H1 (cell line): Measurements from ENCODE around the gene THBS1. TPM values are rescaled to one million over a fixed set of nuclear protein-coding genes. Genes with fewer than 3 reads are reported as not detected.

Experiments used
- CTCF ChIA-PET: fragments of 300-600 bp; sonication (Branson Sonifier 250); formaldehyde crosslinking; loops from one replicate; lab custom pipeline; 2021; ENCODE audit not compliant: partially characterized antibody; lab: Charles Lee
- POLR2A ChIA-PET: fragments of 300-600 bp; sonication (Branson Sonifier 250); formaldehyde crosslinking; loops from one replicate; lab custom pipeline; 2021; ENCODE audit warnings: inconsistent platforms; ENCODE audit not compliant: partially characterized antibody; lab: Charles Lee
- DNase-seq, 2 experiments: peaks; one replicate each; pipeline versions ENCODE4 v3.0.0 to v3.0.0-alpha.2; 2010 to 2022; ENCODE audit warnings: low spot score in 2 of 2, low read depth in 1 of 2, mixed read lengths in 1 of 2
- FAIRE-seq: peaks from 2 replicates; lab custom pipeline; 2011; peaks lifted over from hg19 to GRCh38; lab: Jason Lieb, UNC
- H2AFZ ChIP-seq: 2 replicates; pipeline ENCODE4 v1.8.1; 2012; ENCODE audit warnings: low read length, inconsistent platforms
- H2AK5ac ChIP-seq: 2 replicates; pipeline ENCODE4 v1.6.1; 2013; ENCODE audit warnings: low read depth, low read length
- H2BK120ac ChIP-seq: replicated peaks from 2 replicates; pipeline ENCODE3; 2013; ENCODE audit warnings: low read depth, low read length, inconsistent platforms
- H2BK12ac ChIP-seq: 2 replicates; pipeline ENCODE4 v1.6.1; 2013; ENCODE audit warnings: low read depth, low read length
- H2BK15ac ChIP-seq: 2 replicates; pipeline ENCODE4 v1.6.1; 2013; ENCODE audit warnings: low read length
- H2BK20ac ChIP-seq: 2 replicates; pipeline ENCODE4 v1.6.1; 2013; ENCODE audit warnings: low read length
- H2BK5ac ChIP-seq: 2 replicates; pipeline ENCODE4 v1.6.1; 2013; ENCODE audit warnings: low read depth, low read length
- H3K14ac ChIP-seq: 2 replicates; pipeline ENCODE4 v1.6.1; 2013; ENCODE audit warnings: inconsistent platforms; ENCODE audit not compliant: insufficient read length
- H3K18ac ChIP-seq: 2 replicates; pipeline ENCODE4 v1.6.1; 2013; ENCODE audit warnings: low read length; ENCODE audit errors: extremely low read depth
- H3K23ac ChIP-seq: 2 replicates; pipeline ENCODE4 v1.6.1; 2013; ENCODE audit warnings: inconsistent platforms; ENCODE audit not compliant: insufficient read length
- H3K23me2 ChIP-seq: 2 replicates; pipeline ENCODE4 v1.6.1; 2013; ENCODE audit warnings: low read depth, low read length
- H3K27ac ChIP-seq: 2 replicates; pipeline ENCODE4 v1.6.1; 2011; ENCODE audit warnings: low read depth, low read length, inconsistent platforms
- H3K27me3 ChIP-seq, 4 experiments: replicated peaks in 1 of 4; 1 replicate in 1 of 4; 2 replicates in 3 of 4; pipeline versions ENCODE4 v1.6.1 to v1.8.1; 2011 to 2013; ENCODE audit warnings: low read length in 3 of 4, mild to moderate bottlenecking in 3 of 4, inconsistent platforms in 2 of 4, mixed read lengths in 2 of 4, moderate library complexity in 1 of 4; ENCODE audit not compliant: control insufficient read depth in 3 of 4, insufficient read depth in 3 of 4; ENCODE audit errors: extremely low read depth in 1 of 4
- H3K36me3 ChIP-seq, 4 experiments: 2 replicates each; pipeline versions ENCODE4 v1.6.1 to v1.8.1; 2011 to 2013; ENCODE audit warnings: mild to moderate bottlenecking in 4 of 4, low read length in 3 of 4, moderate library complexity in 2 of 4, control low read depth in 1 of 4, inconsistent platforms in 1 of 4; ENCODE audit not compliant: insufficient read depth in 4 of 4, control insufficient read depth in 2 of 4
- H3K4ac ChIP-seq: replicated peaks from 2 replicates; pipeline ENCODE3; 2013; ENCODE audit warnings: low read length, low read depth, mixed read lengths, inconsistent platforms; ENCODE audit not compliant: insufficient read length
- H3K4me1 ChIP-seq, 4 experiments: replicated peaks in 1 of 4; 1 replicate in 1 of 4; 2 replicates in 3 of 4; pipeline versions ENCODE4 v1.6.1 to v1.8.1; 2011 to 2013; ENCODE audit warnings: low read length in 3 of 4, inconsistent platforms in 2 of 4, mixed read lengths in 1 of 4; ENCODE audit not compliant: insufficient read depth in 4 of 4, control insufficient read depth in 3 of 4
- H3K4me2 ChIP-seq, 2 experiments: 2 replicates each; pipeline versions ENCODE4 v1.6.1 to v1.8.1; 2011 to 2013; ENCODE audit warnings: low read depth in 2 of 2, low read length in 2 of 2, control low read depth in 1 of 2, inconsistent platforms in 1 of 2, mild to moderate bottlenecking in 1 of 2; ENCODE audit not compliant: insufficient read depth in 1 of 2
- H3K4me3 ChIP-seq, 4 experiments: fragments of 200-600, 300-600 bp in 1 of 4; sonication (generic), shearing (Covaris generic), sonication (Bioruptor Twin) in 1 of 4; 2 replicates each; pipeline versions ENCODE4 v1.5.1 to v1.8.1; 2011 to 2016; ENCODE audit warnings: low read length in 4 of 4, low read depth in 3 of 4, control low read depth in 2 of 4, inconsistent platforms in 2 of 4, mild to moderate bottlenecking in 2 of 4, mixed read lengths in 1 of 4, moderate library complexity in 1 of 4; ENCODE audit not compliant: insufficient read depth in 2 of 4; ENCODE audit errors: extremely low read depth in 1 of 4
- H3K56ac ChIP-seq: replicated peaks from 2 replicates; pipeline ENCODE3; 2013; ENCODE audit warnings: low read depth, mild to moderate bottlenecking, mixed read lengths, low read length, inconsistent platforms; ENCODE audit not compliant: insufficient read length
- H3K79me1 ChIP-seq: 2 replicates; pipeline ENCODE4 v1.6.1; 2013; ENCODE audit warnings: low read depth, low read length, control low read depth
- H3K79me2 ChIP-seq, 2 experiments: 2 replicates each; pipeline versions ENCODE4 v1.6.1 to v1.8.1; 2012 to 2013; ENCODE audit warnings: low read length in 2 of 2, mild to moderate bottlenecking in 2 of 2, inconsistent platforms in 1 of 2; ENCODE audit not compliant: insufficient read depth in 2 of 2, control insufficient read depth in 1 of 2
- H3K9ac ChIP-seq, 4 experiments: replicated peaks in 1 of 4; 1 replicate in 1 of 4; 2 replicates in 3 of 4; pipeline versions ENCODE4 v1.6.1 to v1.8.1; 2011 to 2013; ENCODE audit warnings: low read depth in 3 of 4, low read length in 3 of 4, control low read depth in 2 of 4, mild to moderate bottlenecking in 2 of 4, moderate library complexity in 2 of 4, inconsistent platforms in 1 of 4; ENCODE audit errors: extremely low read depth in 1 of 4
- H3K9me3 ChIP-seq, 2 experiments: 2 replicates each; pipeline versions ENCODE4 v1.6.1 to v1.8.1; 2012 to 2013; ENCODE audit warnings: mild to moderate bottlenecking in 2 of 2, moderate library complexity in 2 of 2, control low read depth in 1 of 2, inconsistent platforms in 1 of 2, low read depth in 1 of 2, low read length in 1 of 2, mixed read lengths in 1 of 2; ENCODE audit not compliant: insufficient read depth in 2 of 2
- H4K20me1 ChIP-seq, 2 experiments: replicated peaks in 1 of 2; 2 replicates each; pipeline versions ENCODE3 to v1.8.1; 2011 to 2013; ENCODE audit warnings: inconsistent platforms in 2 of 2, low read length in 2 of 2, mild to moderate bottlenecking in 1 of 2; ENCODE audit not compliant: insufficient read depth in 2 of 2, control insufficient read depth in 1 of 2
- H4K5ac ChIP-seq: 2 replicates; pipeline ENCODE4 v1.6.1; 2013; ENCODE audit warnings: low read length, low read depth, mixed read lengths, inconsistent platforms; ENCODE audit not compliant: insufficient read length
- H4K8ac ChIP-seq: 2 replicates; pipeline ENCODE4 v1.8.0; 2013; ENCODE audit warnings: mild to moderate bottlenecking, moderate library complexity, low read length, inconsistent platforms; ENCODE audit not compliant: insufficient read depth; ENCODE audit errors: extremely low read depth
- H4K91ac ChIP-seq: replicated peaks from 2 replicates; pipeline ENCODE3; 2013; ENCODE audit warnings: low read length, mixed read lengths, inconsistent platforms; ENCODE audit not compliant: insufficient read length
- KDM1A ChIP-seq: fragments of 200-600, 300-600 bp; sonication (generic); IDR thresholded peaks from 2 replicates; pipeline ENCODE4 v1.7.1; 2016; ENCODE audit warnings: mild to moderate bottlenecking, low read length, borderline replicate concordance
- MAFK ChIP-seq: IDR thresholded peaks from 2 replicates; pipeline ENCODE4 v1.6.1; 2012; ENCODE audit warnings: low read depth, mild to moderate bottlenecking, improper control_type of control experiment, low read length
- POLR2A ChIP-seq, 2 experiments: IDR thresholded peaks; 1 replicate in 1 of 2; 2 replicates in 1 of 2; pipeline ENCODE4 v1.6.1; 2011; ENCODE audit warnings: low read depth in 2 of 2, low read length in 2 of 2, mild to moderate bottlenecking in 2 of 2; ENCODE audit errors: control extremely low read depth in 1 of 2
- RXRA ChIP-seq: IDR thresholded peaks from 2 replicates; pipeline ENCODE4 v1.6.1; 2011; ENCODE audit warnings: low read depth, mild to moderate bottlenecking, low read length, moderate library complexity; ENCODE audit not compliant: insufficient read depth
- SP1 ChIP-seq: IDR thresholded peaks from 2 replicates; pipeline ENCODE4 v1.6.1; 2011; ENCODE audit warnings: low read depth, low read length
- YY1 ChIP-seq: IDR thresholded peaks from 2 replicates; pipeline ENCODE4 v1.6.1; 2011; ENCODE audit warnings: low read depth, mild to moderate bottlenecking, low read length
- ZNF274 ChIP-seq: IDR thresholded peaks from 2 replicates; pipeline ENCODE4 v1.7.0; 2012; ENCODE audit warnings: low read length, borderline replicate concordance; ENCODE audit errors: extremely low read depth
- whole genome bisulfite sequencing, 2 experiments: shearing (Covaris generic) in 1 of 2; methylation state at CpG; one replicate each; pipeline versions ENCODE4 v1.1.6 to v1.1.7; 2013 to 2015; ENCODE audit warnings: low lambda C conversion rate in 2 of 2, mixed read lengths in 2 of 2, inconsistent platforms in 1 of 2, low coverage in 1 of 2, missing lambda C conversion rate in 1 of 2; ENCODE audit not compliant: insufficient replicate concordance in 2 of 2, insufficient coverage in 1 of 2, insufficient read length in 1 of 2; ENCODE audit errors: extremely low coverage in 1 of 2, missing lambda C conversion rate in 1 of 2; 5-methylcytosine and 5-hydroxymethylcytosine counted together
- polyA plus RNA-seq, 7 experiments: library from polyadenylated mRNA; depleted of rRNA in 3 of 7; stranded (reverse) in 5 of 7; unstranded in 2 of 7; fragments of >200 nt in 5 of 7; fragments of 200-250 nt in 2 of 7; gene quantifications; 1 replicate in 5 of 7; 2 replicates in 1 of 7; 4 replicates in 1 of 7; pipeline versions ENCODE4 v1.2.1 to v1.2.3, GENCODE V29; 2011 to 2013; ENCODE audit warnings: missing spikeins in 2 of 7, mixed read lengths in 2 of 7
- total RNA-seq: library from RNA; stranded (reverse); fragmentation: NEBNext Ultra II Directional; extraction: Animal tissue kit (Norgen Biotek cat#: 25700); gene quantifications from 2 replicates; pipeline ENCODE4 v1.2.1, GENCODE V29; 2021
- TF ChIP-seq, protein P1 (sequence below): IDR thresholded peaks from 2 replicates; pipeline ENCODE4 v1.6.1; 2012; ENCODE audit warnings: inconsistent platforms
- TF ChIP-seq, protein P2 (sequence below): IDR thresholded peaks from 2 replicates; pipeline ENCODE4 v1.6.1; 2011; ENCODE audit warnings: low read length, improper control_type of control experiment

THBS1 gene
- total and polyA plus RNA-seq, 2 of the 8 experiments (the other 6 are each of a cell fraction or from before 2014, with no cell fraction given) = 10.3 to 63.3 TPM

DNA sequence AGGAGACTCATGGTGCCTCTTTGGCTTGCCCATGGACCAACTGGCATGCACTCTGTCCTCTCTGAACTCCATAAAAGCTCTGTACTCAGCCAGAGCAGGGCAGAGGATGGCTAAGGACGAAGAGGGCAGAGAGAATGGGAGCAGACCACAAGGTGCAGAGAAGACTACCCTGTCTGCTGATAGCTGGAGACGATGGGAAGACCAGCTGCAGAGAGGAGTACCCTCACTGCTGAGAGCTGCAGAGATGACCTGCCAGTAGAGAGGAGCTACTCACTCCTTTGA is 65.0 kb downstream of the THBS1 start:
- Histone ChIP-seq H3K18ac (no peak overlapping the region), H2BK12ac (no peak overlapping the region), H3K9me3 (no peaks in the 10 kb centered on the region), H3K27me3 (no peaks in the 10 kb centered on the region), H3K56ac (no peak overlapping the region), H3K27ac (no peak overlapping the region), H3K9ac (no peak overlapping the region), H2AFZ (no peak overlapping the region), H3K4me1 (peaks cover 0 to 7% (median 3%) of the 10 kb centered on the region in 4 experiments; a peak in 4 of 7 replicates), H2BK5ac (no peak overlapping the region), H4K91ac (no peak overlapping the region), H2AK5ac (no peak overlapping the region), H3K79me2 (no peaks in the 10 kb centered on the region), H3K23me2 (no peaks in the 10 kb centered on the region), H3K14ac (no peak overlapping the region), H4K5ac (no peak overlapping the region), H3K79me1 (no peaks in the 10 kb centered on the region), H2BK120ac (no peak overlapping the region), H2BK20ac (no peak overlapping the region), H3K4me3 (no peak overlapping the region), H3K4me2 (no peak overlapping the region), H4K8ac (no peak overlapping the region), H3K36me3 (no peaks in the 10 kb centered on the region), H2BK15ac (no peak overlapping the region), H3K23ac (no peak overlapping the region), H3K4ac (no peak overlapping the region), H4K20me1 (no peaks in the 10 kb centered on the region)
- 83% methylated on average over 2 of the region's 2 CpGs; no CpG with 5 or more reads in 1 of the 2 experiments for WGBS, 2 experiments
- ChIA-PET POLR2A (interaction anchor here (0.8 to 1.6 kb wide), 4 partner anchors 9 to 65 kb away, joined by 3 to 9 read pairs (median 4); partner anchors contain the start of gene THBS1), CTCF (interaction anchor here (1.0 to 2.7 kb wide), 6 partner anchors 9 to 123 kb away, joined by 3 to 12 read pairs (median 4); no protein-coding TSS in a partner anchor)
- TF ChIP-seq ZNF274 (no peak), RXRA (no peak), YY1 (no peak), POLR2A (IDR thresholded peaks at IDR 0.05; ENCODE audit: control extremely low read depth in 1 of 2, low read depth in 2 of 2, low read length in 2 of 2) (no peak), MAFK (no peak), KDM1A (no peak), SP1 (no peak)
- TF ChIP-seq, protein P1, sequence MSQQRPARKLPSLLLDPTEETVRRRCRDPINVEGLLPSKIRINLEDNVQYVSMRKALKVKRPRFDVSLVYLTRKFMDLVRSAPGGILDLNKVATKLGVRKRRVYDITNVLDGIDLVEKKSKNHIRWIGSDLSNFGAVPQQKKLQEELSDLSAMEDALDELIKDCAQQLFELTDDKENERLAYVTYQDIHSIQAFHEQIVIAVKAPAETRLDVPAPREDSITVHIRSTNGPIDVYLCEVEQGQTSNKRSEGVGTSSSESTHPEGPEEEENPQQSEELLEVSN = no peak
- TF ChIP-seq, protein P2, sequence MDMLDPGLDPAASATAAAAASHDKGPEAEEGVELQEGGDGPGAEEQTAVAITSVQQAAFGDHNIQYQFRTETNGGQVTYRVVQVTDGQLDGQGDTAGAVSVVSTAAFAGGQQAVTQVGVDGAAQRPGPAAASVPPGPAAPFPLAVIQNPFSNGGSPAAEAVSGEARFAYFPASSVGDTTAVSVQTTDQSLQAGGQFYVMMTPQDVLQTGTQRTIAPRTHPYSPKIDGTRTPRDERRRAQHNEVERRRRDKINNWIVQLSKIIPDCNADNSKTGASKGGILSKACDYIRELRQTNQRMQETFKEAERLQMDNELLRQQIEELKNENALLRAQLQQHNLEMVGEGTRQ = no peak
- no peak for FAIRE-seq
- no peak for DNase-seq
